Measurements from ENCODE around the gene IPMK.
A peak's percentile ranks its signal among the peaks of the same experiment; 100 is the strongest.

Gene IPMK

GRCh38 chr10:58267713-58268453, at the start of gene IPMK:
TSS of gene IPMK (minus strand) at chr10:58267894. CDS start at chr10:58267611, 283 bp downstream.
- TF ChIP-seq CTCF (IDR thresholded peaks at IDR 0.05; ENCODE audit: control insufficient read depth, extremely low read depth, insufficient read depth): no peak
- H3K4me3 ChIP-seq (ENCODE audit: low read depth, low read length): peak within 1 kb of the TSS; percentile 70
- peak; percentile 30 for DNase-seq (ENCODE audit: low read depth)

GRCh38 chr10:58316874-58317273, 49.2 kb upstream of the IPMK start:
- DNase-seq (ENCODE audit: low read depth): no peak
- H3K4me3 ChIP-seq (ENCODE audit: low read depth, low read length): no peak overlapping the region
- TF ChIP-seq CTCF (IDR thresholded peaks at IDR 0.05; ENCODE audit: control insufficient read depth, extremely low read depth, insufficient read depth): no peak

GRCh38 chr10:58311026-58311425, 43.3 kb upstream of the IPMK start:
- H3K4me3 ChIP-seq (ENCODE audit: low read depth, low read length): no peak overlapping the region
- no peak for DNase-seq (ENCODE audit: low read depth)
- TF ChIP-seq CTCF (IDR thresholded peaks at IDR 0.05; ENCODE audit: control insufficient read depth, extremely low read depth, insufficient read depth): no peak

- DNase-seq (ENCODE audit: low read depth): no peak
- TF ChIP-seq CTCF (IDR thresholded peaks at IDR 0.05; ENCODE audit: control insufficient read depth, extremely low read depth, insufficient read depth): no peak
- H3K4me3 ChIP-seq (ENCODE audit: low read depth, low read length): no peak overlapping the region
Measured at GRCh38 chr10:58307676-58308075, 40.0 kb upstream of the IPMK start.

- no peak for DNase-seq (ENCODE audit: low read depth)
- no peak for TF ChIP-seq CTCF (IDR thresholded peaks at IDR 0.05; ENCODE audit: control insufficient read depth, extremely low read depth, insufficient read depth)
- H3K4me3 ChIP-seq (ENCODE audit: low read depth, low read length): no peak overlapping the region
Measured at GRCh38 chr10:58305821-58306220, 38.1 kb upstream of the IPMK start.

GRCh38 chr10:58304099-58304633, 36.5 kb upstream of the IPMK start:
- no peak overlapping the region for H3K4me3 ChIP-seq (ENCODE audit: low read depth, low read length)
- no peak for DNase-seq (ENCODE audit: low read depth)
- no peak for TF ChIP-seq CTCF (IDR thresholded peaks at IDR 0.05; ENCODE audit: control insufficient read depth, extremely low read depth, insufficient read depth)

- no peak for TF ChIP-seq CTCF (IDR thresholded peaks at IDR 0.05; ENCODE audit: control insufficient read depth, extremely low read depth, insufficient read depth)
- H3K4me3 ChIP-seq (ENCODE audit: low read depth, low read length): no peak overlapping the region
- no peak for DNase-seq (ENCODE audit: low read depth)
Measured at GRCh38 chr10:58302254-58302653, 34.6 kb upstream of the IPMK start.

All from LNCaP clone FGC (cell line).